Activated CD4-positive, alpha-beta memory T cell treated with anti-CD3 and anti-CD28 coated beads for 36 hours (primary cell): ENCODE data around the gene ACSL3. TPM values are rescaled to one million over a fixed set of nuclear protein-coding genes. Genes with fewer than 3 reads are reported as not detected.
A peak's percentile ranks its signal among the peaks of the same experiment; 100 is the strongest.

Experiments
- CTCF ChIA-PET: fragments of 350-600 bp; sonication (Branson Sonifier 250); formaldehyde crosslinking; loops from one replicate; lab custom pipeline; 2021; ENCODE audit warnings: antibody characterized with exemption, inconsistent platforms; lab: Charles Lee
- POLR2A ChIA-PET: fragments of 350-600 bp; sonication (Branson Sonifier 250); formaldehyde crosslinking; loops from one replicate; lab custom pipeline; 2021; ENCODE audit warnings: antibody characterized with exemption; lab: Charles Lee
- DNase-seq: peaks from one replicate; pipeline ENCODE4 v3.0.0-alpha.2; 2020
- H3K27ac Mint-ChIP-seq: one replicate; pipeline ENCODE4 v1.8.0; 2021; ENCODE audit warnings: mixed read lengths
- H3K27me3 Mint-ChIP-seq: one replicate; pipeline ENCODE4 v1.8.0; 2021; ENCODE audit warnings: mixed read lengths
- H3K36me3 Mint-ChIP-seq: one replicate; pipeline ENCODE4 v1.8.0; 2021; ENCODE audit warnings: mixed read lengths
- H3K4me1 Mint-ChIP-seq: one replicate; pipeline ENCODE4 v1.8.0; 2021; ENCODE audit warnings: low read depth, mixed read lengths
- H3K4me3 Mint-ChIP-seq: one replicate; pipeline ENCODE4 v1.8.0; 2021; ENCODE audit warnings: mild to moderate bottlenecking, mixed read lengths
- H3K9me3 Mint-ChIP-seq: one replicate; pipeline ENCODE4 v1.8.0; 2021; ENCODE audit warnings: mixed read lengths
- intact Hi-C: fragments of 100-400 bp; cut with micrococcal nuclease; formaldehyde crosslinking; loops from one replicate; pipeline ENCODE4 v1.15.1; 2023
- total RNA-seq, 2 experiments: library from RNA; stranded (reverse); gene quantifications; one replicate each; pipeline ENCODE4 v1.2.3, GENCODE V29; 2021

Gene ACSL3
- total RNA-seq, 2 experiments from 2014 or later, result 48.7 to 57.2 TPM

DNA sequence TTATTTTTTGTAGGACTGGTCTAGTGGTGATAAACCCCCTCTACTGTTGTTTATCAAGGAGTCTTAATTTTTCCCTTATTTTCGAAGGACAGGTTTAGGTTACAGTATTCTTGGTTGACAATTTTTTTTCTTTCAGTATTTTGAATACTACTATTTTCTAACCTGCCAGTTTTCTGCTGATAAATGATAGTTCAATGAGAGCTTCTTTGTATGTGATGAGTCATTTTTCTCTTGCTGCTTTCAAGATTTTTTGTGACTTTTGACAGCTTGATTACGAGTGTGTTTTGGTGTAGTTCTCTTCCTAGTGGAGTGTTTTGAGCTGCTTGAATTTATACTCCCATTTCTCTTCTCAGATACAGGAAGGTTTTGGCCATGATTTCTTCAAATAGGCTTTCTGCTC lies 77.5 kb downstream of the ACSL3 start:
- Mint-ChIP-seq H3K9me3 (peaks cover 23% of the 10 kb centered on the region), H3K36me3 (peaks cover 57% of the 10 kb centered on the region), H3K4me1 (peaks cover 4% of the 10 kb centered on the region), H3K27ac (no peak overlapping the region), H3K27me3 (no peaks in the 10 kb centered on the region), H3K4me3 (no peak overlapping the region)
- POLR2A ChIA-PET, result no interaction called here
- DNase-seq, result no peak
- CTCF ChIA-PET, result interaction anchor here (1.2 to 4.3 kb wide), 7 partner anchors 10 to 231 kb away, joined by 4 to 67 read pairs (median 8); partner anchors contain the start of gene ACSL3
- intact Hi-C loops, result loop anchor here (5.0 kb wide), 1 partner anchor 76 kb away; the partner anchor contains the start of gene ACSL3

GRCh38 chr2:222939208-222939856 lies 78.5 kb downstream of the ACSL3 start:
- intact Hi-C loops, result loop anchor here (1.0 to 5.0 kb wide), 3 partner anchors 77 to 249 kb away; partner anchors contain the start of gene ACSL3
- no peaks in the 10 kb centered on the region for H3K27me3 Mint-ChIP-seq
- peaks cover 11% of the 10 kb centered on the region for H3K4me1 Mint-ChIP-seq
- ChIA-PET POLR2A (no interaction called here), CTCF (interaction anchor here (0.6 to 4.3 kb wide), 27 partner anchors 9 to 660 kb away, joined by 3 to 67 read pairs (median 4); partner anchors contain the start of genes ACSL3 and FARSB)
- no peak overlapping the region for H3K27ac Mint-ChIP-seq
- H3K36me3 Mint-ChIP-seq, result peaks cover 50% of the 10 kb centered on the region
- no peak overlapping the region for H3K4me3 Mint-ChIP-seq
- H3K9me3 Mint-ChIP-seq, result peaks cover 23% of the 10 kb centered on the region
- DNase-seq, result peak; percentile 74

DNA sequence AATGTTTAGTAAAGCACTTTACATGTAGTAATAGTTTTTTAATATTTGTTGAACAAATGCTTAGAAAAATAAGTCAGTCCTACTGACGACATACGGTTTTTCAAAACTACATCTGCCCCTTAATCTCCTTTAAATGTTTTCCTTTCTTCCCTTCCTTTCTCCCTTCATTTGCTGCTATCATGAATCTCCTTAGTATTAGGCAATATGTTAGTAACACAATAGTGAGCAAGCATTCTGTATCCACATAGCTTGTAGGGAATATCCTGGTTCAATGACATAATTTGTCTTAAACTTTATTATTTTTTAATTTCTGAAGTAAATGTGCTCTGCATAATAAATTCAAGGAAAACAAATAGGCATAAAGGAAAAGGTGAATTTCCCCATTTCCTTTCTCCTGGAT lies 79.1 kb downstream of the ACSL3 start:
- H3K4me1 Mint-ChIP-seq, result peaks cover 11% of the 10 kb centered on the region
- intact Hi-C loops, result loop anchor here (1.0 to 5.0 kb wide), 3 partner anchors 78 to 250 kb away; partner anchors contain the start of gene ACSL3
- peaks cover 21% of the 10 kb centered on the region for H3K9me3 Mint-ChIP-seq
- H3K27me3 Mint-ChIP-seq, result no peaks in the 10 kb centered on the region
- no peak for DNase-seq
- POLR2A ChIA-PET, result no interaction called here
- H3K4me3 Mint-ChIP-seq, result no peak overlapping the region
- no peak overlapping the region for H3K27ac Mint-ChIP-seq
- CTCF ChIA-PET, result interaction anchor here (0.9 to 4.3 kb wide), 11 partner anchors 8 to 252 kb away, joined by 3 to 67 read pairs (median 5); partner anchors contain the start of gene ACSL3
- peaks cover 44% of the 10 kb centered on the region for H3K36me3 Mint-ChIP-seq

DNA sequence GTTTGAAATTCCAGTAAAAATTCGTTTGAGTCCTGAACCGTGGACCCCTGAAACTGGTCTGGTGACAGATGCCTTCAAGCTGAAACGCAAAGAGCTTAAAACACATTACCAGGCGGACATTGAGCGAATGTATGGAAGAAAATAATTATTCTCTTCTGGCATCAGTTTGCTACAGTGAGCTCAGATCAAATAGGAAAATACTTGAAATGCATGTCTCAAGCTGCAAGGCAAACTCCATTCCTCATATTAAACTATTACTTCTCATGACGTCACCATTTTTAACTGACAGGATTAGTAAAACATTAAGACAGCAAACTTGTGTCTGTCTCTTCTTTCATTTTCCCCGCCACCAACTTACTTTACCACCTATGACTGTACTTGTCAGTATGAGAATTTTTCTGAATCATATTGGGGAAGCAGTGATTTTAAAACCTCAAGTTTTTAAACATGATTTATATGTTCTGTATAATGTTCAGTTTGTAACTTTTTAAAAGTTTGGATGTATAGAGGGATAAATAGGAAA lies 80.7 kb downstream of the ACSL3 start:
- Mint-ChIP-seq H3K4me3 (no peak overlapping the region), H3K36me3 (peaks cover 32% of the 10 kb centered on the region), H3K9me3 (peaks cover 17% of the 10 kb centered on the region), H3K4me1 (peaks cover 11% of the 10 kb centered on the region), H3K27ac (no peak overlapping the region), H3K27me3 (no peaks in the 10 kb centered on the region)
- ChIA-PET POLR2A (no interaction called here), CTCF (interaction anchor here (1.6 to 4.3 kb wide), 2 partner anchors 10 to 234 kb away, joined by 3 to 67 read pairs; no protein-coding TSS in a partner anchor)
- intact Hi-C loops, result no loop called here
- DNase-seq, result no peak

GRCh38 chr2:222942561-222942960 lies 81.7 kb downstream of the ACSL3 start:
- ChIA-PET POLR2A (no interaction called here), CTCF (no interaction called here)
- Mint-ChIP-seq H3K36me3 (peaks cover 22% of the 10 kb centered on the region), H3K27ac (no peak overlapping the region), H3K4me1 (peaks cover 11% of the 10 kb centered on the region), H3K4me3 (no peak overlapping the region), H3K9me3 (peaks cover 10% of the 10 kb centered on the region), H3K27me3 (no peaks in the 10 kb centered on the region)
- DNase-seq, result no peak
- intact Hi-C loops, result no loop called here

DNA sequence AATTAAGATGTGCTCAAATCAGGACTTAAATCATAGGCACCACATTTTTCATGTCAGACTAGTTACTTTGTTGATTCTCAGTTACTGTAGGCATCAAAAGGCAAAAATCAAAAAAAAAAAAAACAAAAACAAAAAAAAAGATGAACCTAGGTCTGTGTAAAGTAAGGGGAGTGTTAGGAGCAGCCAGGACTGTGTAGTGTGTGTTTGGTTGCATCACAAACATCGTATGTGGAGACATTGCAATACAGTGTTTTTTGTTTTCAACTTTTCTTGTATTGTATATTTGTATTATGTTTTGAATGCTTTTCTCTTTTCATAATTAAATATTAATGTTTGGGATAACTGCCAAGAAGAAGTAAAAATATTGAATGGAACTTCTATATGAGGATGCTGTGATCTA lies 82.1 kb downstream of the ACSL3 start:
- H3K4me1 Mint-ChIP-seq, result peaks cover 11% of the 10 kb centered on the region
- no peak overlapping the region for H3K4me3 Mint-ChIP-seq
- intact Hi-C loops, result no loop called here
- DNase-seq, result no peak
- no peaks in the 10 kb centered on the region for H3K27me3 Mint-ChIP-seq
- peaks cover 7% of the 10 kb centered on the region for H3K9me3 Mint-ChIP-seq
- peaks cover 19% of the 10 kb centered on the region for H3K36me3 Mint-ChIP-seq
- POLR2A ChIA-PET, result no interaction called here
- CTCF ChIA-PET, result no interaction called here
- no peak overlapping the region for H3K27ac Mint-ChIP-seq

DNA sequence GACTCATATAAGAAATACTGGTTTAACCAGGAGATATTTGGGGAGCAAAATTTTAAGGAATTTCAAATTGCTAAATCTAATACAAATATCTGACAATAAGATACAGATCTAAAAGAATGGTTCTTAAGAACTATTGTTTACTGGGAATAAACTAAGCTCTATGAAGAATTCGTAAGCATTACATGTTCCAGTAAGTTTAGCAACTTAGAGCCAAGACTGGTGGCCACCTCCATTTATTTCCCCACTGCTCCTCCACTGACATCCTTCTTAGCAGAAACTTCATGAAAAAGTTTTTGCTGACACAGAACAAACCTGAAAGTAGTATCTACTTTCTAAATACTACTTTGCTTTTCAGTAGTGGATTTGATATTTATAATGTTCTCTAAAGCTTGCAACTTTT lies 83.0 kb downstream of the ACSL3 start:
- H3K4me1 Mint-ChIP-seq, result peaks cover 11% of the 10 kb centered on the region
- no peaks in the 10 kb centered on the region for H3K27me3 Mint-ChIP-seq
- POLR2A ChIA-PET, result no interaction called here
- H3K27ac Mint-ChIP-seq, result no peak overlapping the region
- peaks cover 3% of the 10 kb centered on the region for H3K9me3 Mint-ChIP-seq
- intact Hi-C loops, result no loop called here
- CTCF ChIA-PET, result interaction anchor here (0.7 kb wide), 1 partner anchor 28 kb away, joined by 3 read pairs; no protein-coding TSS in a partner anchor
- no peak overlapping the region for H3K4me3 Mint-ChIP-seq
- DNase-seq, result no peak
- peaks cover 14% of the 10 kb centered on the region for H3K36me3 Mint-ChIP-seq

- no peak for DNase-seq
- Mint-ChIP-seq H3K9me3 (no peaks in the 10 kb centered on the region), H3K36me3 (peaks cover 8% of the 10 kb centered on the region), H3K4me3 (no peak overlapping the region), H3K27ac (no peak overlapping the region), H3K27me3 (no peaks in the 10 kb centered on the region), H3K4me1 (peaks cover 11% of the 10 kb centered on the region)
- intact Hi-C loops, result no loop called here
- CTCF ChIA-PET, result no interaction called here
- POLR2A ChIA-PET, result no interaction called here
Observed at GRCh38 chr2:222944552-222944951, 83.7 kb downstream of the ACSL3 start.

GRCh38 chr2:222944971-222945740 lies 84.3 kb downstream of the ACSL3 start:
- Mint-ChIP-seq H3K36me3 (peaks cover 7% of the 10 kb centered on the region), H3K4me3 (no peak overlapping the region), H3K4me1 (peaks cover 11% of the 10 kb centered on the region), H3K27ac (no peak overlapping the region), H3K9me3 (no peaks in the 10 kb centered on the region), H3K27me3 (no peaks in the 10 kb centered on the region)
- POLR2A ChIA-PET, result no interaction called here
- CTCF ChIA-PET, result no interaction called here
- intact Hi-C loops, result no loop called here
- no peak for DNase-seq

DNA sequence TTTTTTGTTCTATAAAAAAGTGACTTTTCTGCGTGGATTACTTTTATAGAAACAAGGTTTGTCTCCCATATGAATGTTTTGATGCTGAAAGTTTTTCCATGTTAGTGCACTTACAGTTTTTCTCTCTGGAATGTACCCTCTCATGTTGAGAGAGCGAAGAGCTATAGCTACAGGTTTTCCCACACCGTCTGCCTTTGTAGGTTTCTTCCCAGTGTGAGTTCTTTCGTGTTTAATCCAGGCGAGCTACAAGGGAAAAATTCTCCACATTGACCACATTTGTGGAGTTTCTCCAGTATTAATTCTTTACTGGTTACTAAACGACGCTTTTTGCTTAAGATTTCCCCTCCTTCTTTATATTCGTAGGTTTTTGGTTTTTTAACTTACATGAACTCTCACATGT lies 85.1 kb downstream of the ACSL3 start:
- Mint-ChIP-seq H3K27me3 (peaks cover 2% of the 10 kb centered on the region), H3K27ac (no peak overlapping the region), H3K4me1 (peaks cover 13% of the 10 kb centered on the region), H3K9me3 (no peaks in the 10 kb centered on the region), H3K4me3 (no peak overlapping the region), H3K36me3 (peaks cover 7% of the 10 kb centered on the region)
- DNase-seq, result no peak
- intact Hi-C loops, result no loop called here
- ChIA-PET POLR2A (no interaction called here), CTCF (no interaction called here)

DNA sequence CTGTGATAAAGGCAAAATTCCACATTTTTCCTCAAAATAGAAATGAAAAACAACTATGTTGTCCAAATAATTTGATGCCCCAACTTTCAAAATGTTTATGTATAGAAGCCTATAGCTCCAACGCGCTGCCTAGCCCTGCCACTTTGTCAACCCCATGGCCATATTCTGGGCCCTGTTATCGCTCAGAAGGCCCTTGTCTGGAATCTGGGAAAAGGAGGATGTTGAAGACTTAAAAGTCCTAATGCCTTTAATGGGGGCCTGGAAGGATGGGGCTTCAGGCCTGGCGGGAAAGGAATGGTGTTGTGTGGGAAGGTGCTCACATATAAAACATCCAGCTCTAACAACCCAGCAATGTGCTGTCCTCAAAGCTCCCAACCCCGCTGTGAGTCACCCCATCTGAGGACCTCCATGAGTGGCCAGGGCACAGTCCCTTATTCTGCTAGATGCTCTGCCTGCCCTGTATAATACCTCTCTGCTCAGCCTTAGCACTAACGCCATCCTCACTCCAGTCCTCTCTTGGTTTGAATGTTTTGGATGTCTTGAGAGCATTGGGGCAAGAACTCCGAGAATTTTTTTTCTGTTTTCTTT lies 86.0 kb downstream of the ACSL3 start:
- Mint-ChIP-seq H3K9me3 (no peaks in the 10 kb centered on the region), H3K27ac (no peak overlapping the region), H3K36me3 (peaks cover under 1% of the 10 kb centered on the region), H3K4me3 (no peak overlapping the region), H3K4me1 (peaks cover 15% of the 10 kb centered on the region), H3K27me3 (peaks cover 3% of the 10 kb centered on the region)
- ChIA-PET CTCF (interaction anchor here (2.6 kb wide), 1 partner anchor 8 kb away, joined by 8 read pairs; no protein-coding TSS in a partner anchor), POLR2A (no interaction called here)
- intact Hi-C loops, result no loop called here
- DNase-seq, result no peak

GRCh38 chr2:222949073-222949472 lies 88.2 kb downstream of the ACSL3 start:
- ChIA-PET POLR2A (no interaction called here), CTCF (interaction anchor here (1.0 to 2.6 kb wide), 2 partner anchors 10 to 23 kb away, joined by 3 to 8 read pairs; no protein-coding TSS in a partner anchor)
- Mint-ChIP-seq H3K27ac (no peak overlapping the region), H3K36me3 (no peaks in the 10 kb centered on the region), H3K4me1 (peaks cover 5% of the 10 kb centered on the region), H3K9me3 (no peaks in the 10 kb centered on the region), H3K27me3 (peaks cover 6% of the 10 kb centered on the region), H3K4me3 (no peak overlapping the region)
- no peak for DNase-seq
- intact Hi-C loops, result no loop called here
